Kidney (tissue), 14 donors: ENCODE results near the gene THSD4. TPM values are rescaled to one million over a fixed set of nuclear protein-coding genes. Genes with fewer than 3 reads are reported as not detected.

Experiments used
- DNase-seq, 5 donors: peaks; one replicate each; pipeline ENCODE4 v3.0.0-alpha.2; 2013 to 2020
- FAIRE-seq: peaks from 2 replicates; lab custom pipeline; 2012; peaks lifted over from hg19 to GRCh38; lab: Jason Lieb, UNC
- H3K27ac ChIP-seq, 2 donors: one replicate each; pipeline ENCODE4 v1.7.0; 2013; ENCODE audit warnings: low read depth in 2 of 2, low read length in 2 of 2, inconsistent platforms in 1 of 2
- H3K27me3 ChIP-seq: one replicate; pipeline ENCODE4 v1.7.1; 2013; ENCODE audit warnings: low read length, inconsistent platforms; ENCODE audit not compliant: control insufficient read depth, insufficient read depth
- H3K36me3 ChIP-seq, 3 donors: one replicate each; pipeline versions ENCODE4 v1.7.0 to v1.7.1; 2013; ENCODE audit warnings: low read length in 3 of 3, control low read depth in 1 of 3, inconsistent platforms in 1 of 3; ENCODE audit not compliant: insufficient read depth in 3 of 3, control insufficient read depth in 2 of 3
- H3K4me1 ChIP-seq, 3 donors: one replicate each; pipeline versions ENCODE4 v1.7.0 to v1.7.1; 2013; ENCODE audit warnings: low read length in 3 of 3, inconsistent platforms in 1 of 3, low read depth in 1 of 3; ENCODE audit not compliant: control insufficient read depth in 2 of 3, insufficient read depth in 2 of 3
- H3K4me3 ChIP-seq, 3 donors: one replicate each; pipeline versions ENCODE4 v1.7.0 to v1.8.1; 2013; ENCODE audit warnings: low read length in 3 of 3, control low read depth in 1 of 3, inconsistent platforms in 1 of 3
- H3K9ac ChIP-seq, 3 donors: one replicate each; pipeline versions ENCODE4 v1.7.0 to v1.7.1; 2013; ENCODE audit warnings: low read length in 3 of 3, control low read depth in 1 of 3, inconsistent platforms in 1 of 3
- H3K9me3 ChIP-seq, 3 donors: one replicate each; pipeline versions ENCODE4 v1.7.0 to v1.7.1; 2013; ENCODE audit warnings: low read length in 3 of 3, control low read depth in 1 of 3, inconsistent platforms in 1 of 3; ENCODE audit not compliant: control insufficient read depth in 2 of 3, insufficient read depth in 1 of 3
- intact Hi-C: fragments of 100-400 bp; cut with DNase I; formaldehyde crosslinking; loops from one replicate; pipeline ENCODE4 v1.11.1; 2022
- polyA plus RNA-seq: library from polyadenylated mRNA; stranded (reverse); fragments of 350-450 nt; fragmentation: Illumina TruSeq; extraction: RNeasy Lipid Tissue Mini Kit (QIAGEN cat#74804); gene quantifications from one replicate; pipeline ENCODE4 v1.2.3, GENCODE V29; 2014; ENCODE audit warnings: low read depth, low replicate concordance; ENCODE audit not compliant: insufficient read depth
- total RNA-seq: library from RNA; stranded (reverse); fragmentation: NEBNext Ultra II Directional; extraction: Animal tissue kit (Norgen Biotek cat#: 25700); gene quantifications from one replicate; pipeline ENCODE4 v1.2.1, GENCODE V29; 2021
- TF ChIP-seq, protein P1 (sequence below): IDR thresholded peaks from 3 replicates; pipeline ENCODE4 v1.5.1; 2012; ENCODE audit warnings: mild to moderate bottlenecking, moderate library complexity, borderline replicate concordance; ENCODE audit not compliant: insufficient read depth; ENCODE audit errors: extremely low read depth
- donor health status: control.
- donor health status: control.
- donor health status: control.
- donor health status: control.
- donor health status: control.
- donor health status: DM: yes; HTN: yes; CAD: no.
- donor health status: Normal renal cell carcinoma (clear cell type).

The THSD4 gene
- total and polyA plus RNA-seq, 2 donors from 2014 or later: 9.4 to 36.3 TPM

DNA sequence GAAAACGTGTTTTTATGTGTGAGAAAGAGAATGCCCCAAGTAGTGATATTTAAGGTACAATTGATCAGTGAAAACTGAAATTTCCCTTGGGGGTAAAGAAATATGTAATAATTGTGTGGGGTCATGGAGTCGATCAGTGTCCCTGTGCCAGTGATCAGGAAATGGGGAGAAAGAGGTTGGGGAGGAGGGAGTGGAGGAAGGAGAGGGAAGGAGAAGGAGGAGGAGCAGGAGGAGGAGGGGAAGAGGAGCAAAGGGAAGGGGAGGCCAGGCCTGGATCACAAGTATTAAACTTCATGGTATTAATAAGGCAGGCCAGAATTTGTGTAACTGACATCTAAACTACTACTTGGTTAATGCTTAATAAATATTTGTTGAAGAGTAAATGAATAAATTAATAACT, 30.4 kb downstream of the THSD4 start:
- peaks cover 0 to 15% (median 4%) of the 10 kb centered on the region in 3 donors for H3K4me1 ChIP-seq
- intact Hi-C loops: no loop called here
- DNase-seq (no peak), FAIRE-seq (no peak)
- no peak overlapping the region for H3K4me3 ChIP-seq
- no peak overlapping the region for H3K9ac ChIP-seq
- H3K27me3 ChIP-seq: no peaks in the 10 kb centered on the region
- TF ChIP-seq, protein P1, sequence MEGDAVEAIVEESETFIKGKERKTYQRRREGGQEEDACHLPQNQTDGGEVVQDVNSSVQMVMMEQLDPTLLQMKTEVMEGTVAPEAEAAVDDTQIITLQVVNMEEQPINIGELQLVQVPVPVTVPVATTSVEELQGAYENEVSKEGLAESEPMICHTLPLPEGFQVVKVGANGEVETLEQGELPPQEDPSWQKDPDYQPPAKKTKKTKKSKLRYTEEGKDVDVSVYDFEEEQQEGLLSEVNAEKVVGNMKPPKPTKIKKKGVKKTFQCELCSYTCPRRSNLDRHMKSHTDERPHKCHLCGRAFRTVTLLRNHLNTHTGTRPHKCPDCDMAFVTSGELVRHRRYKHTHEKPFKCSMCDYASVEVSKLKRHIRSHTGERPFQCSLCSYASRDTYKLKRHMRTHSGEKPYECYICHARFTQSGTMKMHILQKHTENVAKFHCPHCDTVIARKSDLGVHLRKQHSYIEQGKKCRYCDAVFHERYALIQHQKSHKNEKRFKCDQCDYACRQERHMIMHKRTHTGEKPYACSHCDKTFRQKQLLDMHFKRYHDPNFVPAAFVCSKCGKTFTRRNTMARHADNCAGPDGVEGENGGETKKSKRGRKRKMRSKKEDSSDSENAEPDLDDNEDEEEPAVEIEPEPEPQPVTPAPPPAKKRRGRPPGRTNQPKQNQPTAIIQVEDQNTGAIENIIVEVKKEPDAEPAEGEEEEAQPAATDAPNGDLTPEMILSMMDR: no peak
- no peaks in the 10 kb centered on the region for H3K36me3 ChIP-seq
- no peaks in the 10 kb centered on the region for H3K9me3 ChIP-seq
- no peak overlapping the region for H3K27ac ChIP-seq

DNA sequence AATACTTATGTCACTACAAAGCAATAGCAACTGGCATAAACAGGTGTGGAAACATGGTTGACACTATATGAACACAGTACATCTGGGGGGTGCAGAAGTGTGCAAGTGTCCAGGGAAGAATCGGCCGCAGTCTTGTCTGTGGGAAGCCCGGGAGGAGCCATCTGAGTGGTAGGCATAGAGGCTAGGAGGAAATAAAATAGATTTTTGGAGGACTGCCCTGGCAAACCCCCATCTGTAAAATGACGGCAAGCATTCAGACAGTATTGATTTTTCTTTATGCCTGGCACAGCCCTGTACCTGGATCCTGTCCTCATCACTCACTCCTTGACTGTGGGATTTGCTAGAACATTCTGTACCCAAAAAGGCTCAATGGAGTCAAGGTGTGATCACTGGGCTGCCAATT, 31.3 kb downstream of the THSD4 start:
- TF ChIP-seq, protein P1: no peak
- DNase-seq (no peak), FAIRE-seq (no peak)
- Histone ChIP-seq H3K27me3 (no peaks in the 10 kb centered on the region), H3K4me1 (peaks cover 0 to 23% (median 10%) of the 10 kb centered on the region in 3 donors), H3K9ac (no peak overlapping the region), H3K4me3 (no peak overlapping the region), H3K36me3 (no peaks in the 10 kb centered on the region), H3K27ac (no peak overlapping the region), H3K9me3 (no peaks in the 10 kb centered on the region)
- intact Hi-C loops: no loop called here

DNA sequence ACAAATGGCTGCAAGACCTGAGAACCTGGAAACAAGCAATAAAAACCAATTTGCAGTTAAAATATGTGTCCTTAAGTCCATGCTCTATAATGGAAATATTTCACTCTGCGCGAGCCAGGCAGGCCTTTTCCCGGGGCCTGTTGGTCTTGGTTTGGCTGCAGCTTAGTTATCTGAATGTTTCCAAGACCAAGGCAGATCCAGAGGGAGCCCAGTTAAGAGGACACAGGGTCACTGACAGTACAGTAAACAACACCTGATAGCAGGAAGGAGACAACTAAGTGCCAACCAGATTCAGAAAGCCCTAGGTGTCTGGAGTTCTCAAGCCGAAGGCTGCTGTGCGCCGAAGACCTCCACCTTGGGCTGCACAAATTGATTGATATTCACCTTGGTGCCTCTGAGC, 32.8 kb downstream of the THSD4 start:
- FAIRE-seq (no peak), DNase-seq (no peak)
- Histone ChIP-seq H3K4me1 (peaks cover 0 to 26% (median 11%) of the 10 kb centered on the region in 3 donors), H3K27ac (no peak overlapping the region), H3K9ac (no peak overlapping the region), H3K9me3 (no peaks in the 10 kb centered on the region), H3K4me3 (no peak overlapping the region), H3K27me3 (no peaks in the 10 kb centered on the region), H3K36me3 (no peaks in the 10 kb centered on the region)
- TF ChIP-seq, protein P1: no peak
- intact Hi-C loops: no loop called here
